22Rv1 (cell line): ENCODE results near the gene SCNN1A.

Experiments
- CTCF ChIP-seq: fragments of 450-650 bp; IDR thresholded peaks from 2 replicates; pipeline ENCODE4 v1.5.1; 2017; ENCODE audit warnings: mild to moderate bottlenecking
- ZFX ChIP-seq: fragments of 450-650 bp; IDR thresholded peaks from 2 replicates; pipeline ENCODE4 v1.6.1; 2017; ENCODE audit warnings: antibody characterized with exemption, borderline replicate concordance

GRCh38 chr12:6342140-6342889 lies 33.0 kb downstream of the SCNN1A start:
- no peak for TF ChIP-seq CTCF
- no peak for TF ChIP-seq ZFX
